HG03196 (cell line): ENCODE data around the gene PEPD.

Experiments used
- ATAC-seq: cut with Tn5 transposase; IDR thresholded peaks from one replicate; pipeline ENCODE4 v1.9.1; 2021; ENCODE audit not compliant: unreplicated experiment

PEPD gene

GRCh38 chr19:33512580-33513137 is 8.9 kb downstream of the PEPD start:
- ATAC-seq: no peak

GRCh38 chr19:33512021-33512420 is 9.6 kb downstream of the PEPD start:
- ATAC-seq: no peak

GRCh38 chr19:33511346-33511745 is 10.2 kb downstream of the PEPD start:
- ATAC-seq: no peak

- ATAC-seq: no peak
Measured at GRCh38 chr19:33510462-33511194, 11.0 kb downstream of the PEPD start.

- ATAC-seq: no peak
Measured at GRCh38 chr19:33509774-33510173, 11.8 kb downstream of the PEPD start.

GRCh38 chr19:33508941-33509614 is 12.5 kb downstream of the PEPD start:
- ATAC-seq: no peak

- no peak for ATAC-seq
Measured at GRCh38 chr19:33508431-33508830, 13.2 kb downstream of the PEPD start.

DNA sequence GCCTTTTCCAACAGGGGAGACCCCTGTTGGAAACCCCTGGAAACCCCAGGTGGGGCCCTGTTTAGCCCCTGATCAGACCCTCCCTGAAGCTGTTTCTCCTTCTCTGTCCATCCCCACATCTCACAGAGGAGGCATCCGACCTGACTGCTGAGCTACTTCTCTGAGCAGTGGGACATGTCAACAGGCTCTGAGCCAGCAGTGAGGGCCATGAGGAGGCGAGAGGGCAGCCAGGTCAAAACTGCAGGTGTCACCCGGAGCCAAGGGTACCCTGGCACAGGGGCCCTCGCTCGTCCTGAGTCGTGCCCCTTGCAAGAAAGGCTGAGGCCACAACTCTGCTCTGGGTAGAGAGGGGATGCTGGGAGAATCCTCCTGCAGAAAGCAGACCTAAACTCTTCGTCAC is 13.6 kb downstream of the PEPD start:
- ATAC-seq: no peak

GRCh38 chr19:33507021-33507956 is 14.3 kb downstream of the PEPD start:
- no peak for ATAC-seq

DNA sequence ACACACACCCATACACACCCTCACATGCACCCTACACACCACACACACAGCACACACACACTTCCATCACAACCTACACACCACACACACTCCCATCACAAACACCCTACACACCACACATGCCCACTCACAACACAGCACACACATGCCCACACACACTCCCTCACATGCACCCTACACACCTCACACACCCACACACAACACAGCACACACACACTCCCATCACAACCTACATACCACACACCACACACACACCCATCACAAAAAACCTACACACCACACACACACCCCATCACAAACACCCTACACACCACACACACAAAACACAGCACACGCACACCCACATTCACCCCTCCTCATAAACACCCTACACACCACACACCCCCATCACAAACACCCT is 15.1 kb downstream of the PEPD start:
- ATAC-seq: no peak

DNA sequence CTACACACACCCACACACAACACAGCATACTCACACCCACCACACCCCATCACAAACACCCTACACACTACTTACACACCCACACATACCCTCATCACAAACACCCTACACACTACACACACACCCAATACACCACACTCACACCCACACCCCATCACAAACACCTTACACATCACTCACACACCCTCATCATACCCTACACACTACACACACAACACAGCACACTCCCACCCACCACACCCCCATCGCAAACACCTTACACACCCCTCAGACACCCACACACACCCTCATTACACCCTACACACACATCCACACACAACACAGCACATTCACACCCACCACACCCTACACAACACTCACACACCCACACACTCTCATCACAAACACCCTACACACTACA is 15.8 kb downstream of the PEPD start:
- ATAC-seq: no peak

DNA sequence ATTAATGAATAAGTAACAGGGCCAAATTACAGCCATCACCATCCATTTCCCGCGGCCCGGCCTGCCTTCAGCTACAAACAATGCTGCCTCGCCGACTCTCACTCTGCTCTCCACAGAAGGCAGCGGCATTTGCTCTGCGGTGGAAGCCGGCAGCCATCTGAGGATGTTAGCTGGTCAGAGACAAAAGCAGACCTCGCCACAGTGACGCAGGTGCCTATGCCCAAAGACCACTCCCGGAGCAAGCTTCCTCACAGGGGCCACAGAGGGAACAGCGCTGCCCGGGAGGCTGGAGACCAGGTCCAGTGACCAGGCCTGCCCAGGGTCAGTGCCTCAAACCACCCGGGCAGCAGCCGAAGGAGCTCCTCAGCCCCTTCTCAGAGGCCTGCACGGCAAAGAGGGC is 16.4 kb downstream of the PEPD start:
- ATAC-seq: no peak

GRCh38 chr19:33504058-33504444 is 17.5 kb downstream of the PEPD start:
- no peak for ATAC-seq

DNA sequence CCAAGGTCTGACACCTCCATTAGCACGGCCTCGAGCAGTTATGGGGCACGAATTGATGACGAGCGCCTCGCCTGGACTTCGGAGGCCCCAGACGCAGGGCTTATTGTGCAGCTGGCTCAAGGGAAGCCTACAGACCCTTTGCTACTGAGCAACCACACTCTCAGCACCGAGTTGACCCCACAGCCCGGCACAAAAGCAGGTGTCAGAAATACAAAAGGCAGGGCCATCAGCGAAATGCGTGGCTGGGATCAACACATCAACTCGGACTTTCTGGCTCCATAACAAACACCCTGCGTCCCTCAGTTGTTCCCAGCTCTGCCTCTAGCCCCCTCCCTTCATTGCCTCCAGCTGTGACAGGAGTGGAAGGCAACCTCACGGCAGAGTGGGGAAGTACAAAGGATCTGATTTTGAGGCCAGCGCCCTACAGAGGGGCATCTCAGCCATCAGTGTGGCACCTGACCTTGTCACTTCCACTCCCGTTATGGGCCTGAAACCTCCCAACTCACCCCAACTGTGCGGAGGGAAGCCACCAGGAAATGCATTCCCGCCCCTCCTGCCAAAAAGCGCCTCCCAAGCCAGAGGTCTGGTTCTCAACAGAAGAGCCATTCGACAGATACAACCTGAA is 18.0 kb downstream of the PEPD start:
- no peak for ATAC-seq

- ATAC-seq: no peak
Measured at GRCh38 chr19:33503030-33503429, 18.6 kb downstream of the PEPD start.

- ATAC-seq: no peak
Measured at GRCh38 chr19:33502521-33502920, 19.1 kb downstream of the PEPD start.

DNA sequence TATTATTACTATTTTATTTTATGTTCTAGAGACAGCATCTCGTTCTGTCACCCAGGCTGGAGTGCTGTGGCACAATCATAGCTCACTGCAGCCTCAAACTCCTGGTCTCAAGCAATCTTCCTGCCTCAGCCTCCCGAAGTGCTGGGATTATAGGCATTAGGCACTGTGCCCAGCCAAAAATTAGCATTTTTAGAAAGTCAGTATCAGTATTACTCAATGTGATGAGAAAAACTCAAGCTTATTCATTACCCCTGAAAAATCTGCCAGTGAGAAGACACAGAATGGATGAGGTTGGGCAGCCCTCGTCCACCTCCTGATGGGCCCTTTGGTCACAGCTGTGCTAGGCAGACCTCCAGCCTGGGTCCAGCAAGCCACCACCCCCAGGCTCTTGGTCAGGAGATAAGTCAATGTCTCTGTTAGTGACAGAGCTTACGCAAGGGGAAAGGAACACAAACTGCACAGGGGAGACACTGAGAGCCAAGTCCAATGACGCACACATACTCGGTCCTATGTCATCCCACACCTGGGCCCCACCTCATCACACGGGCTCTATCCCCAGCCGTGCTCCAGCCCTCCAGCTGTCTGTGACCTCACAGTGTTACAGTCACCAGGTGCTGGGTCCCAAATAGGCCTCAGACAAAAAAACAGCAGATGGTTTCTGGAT is 19.8 kb downstream of the PEPD start:
- no peak for ATAC-seq

DNA sequence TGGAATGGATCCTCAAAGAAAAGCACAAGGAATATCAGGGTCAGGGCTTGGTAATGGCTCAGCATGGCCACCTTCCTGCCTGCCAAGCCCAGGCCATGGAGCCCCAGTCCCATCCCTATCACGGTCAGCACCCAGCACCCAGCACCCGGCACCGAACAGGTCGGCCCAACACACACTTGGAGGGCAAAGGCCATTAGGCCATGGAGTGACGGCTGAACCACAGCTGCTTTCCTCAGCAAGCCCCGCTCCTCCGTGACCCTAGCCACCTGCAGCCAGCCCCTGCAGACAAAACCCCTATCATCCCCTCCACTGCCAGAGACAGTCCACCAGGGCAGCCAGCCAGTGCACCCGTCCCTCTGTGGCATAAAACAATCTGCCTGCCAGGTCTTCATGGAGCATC is 20.6 kb downstream of the PEPD start:
- no peak for ATAC-seq

DNA sequence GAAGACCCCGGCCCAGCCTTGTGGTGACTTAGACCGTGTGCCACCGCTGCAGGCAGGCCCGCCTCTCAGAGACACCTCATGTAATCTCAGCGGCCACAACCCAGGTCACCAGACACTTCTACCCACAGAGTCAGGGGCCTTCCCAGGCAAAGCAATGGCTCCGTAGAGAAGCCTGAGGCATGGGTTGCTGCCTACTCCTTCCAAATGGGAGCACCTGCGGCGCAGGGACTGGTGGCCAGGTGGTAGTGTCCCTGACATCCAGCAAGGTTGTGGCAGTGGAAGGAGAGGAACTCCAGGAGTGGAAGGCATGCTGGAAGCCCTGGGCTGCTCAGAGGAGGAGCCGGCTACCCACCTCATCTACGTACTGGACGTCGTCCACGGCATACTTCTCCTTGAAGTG is 21.0 kb downstream of the PEPD start:
- no peak for ATAC-seq
